Fibroblast of lung (primary cell): Measurements from ENCODE around the gene KLHL29. TPM values are rescaled to one million over a fixed set of nuclear protein-coding genes. Genes with fewer than 3 reads are reported as not detected.

Experiments used
- DNase-seq, 2 donors: peaks; one replicate each; pipeline versions ENCODE4 v3.0.0 to v3.0.0-alpha.2; 2010; ENCODE audit warnings: low read depth in 2 of 2
- H2AFZ ChIP-seq: 2 replicates; pipeline ENCODE4 v1.5.1; 2012; ENCODE audit warnings: low read length, control low read depth, inconsistent platforms
- H3K27ac ChIP-seq: 2 replicates; pipeline ENCODE4 v1.5.1; 2011; ENCODE audit warnings: low read length, control low read depth; ENCODE audit not compliant: insufficient read depth
- H3K27me3 ChIP-seq: 2 replicates; pipeline ENCODE4 v1.5.1; 2011; ENCODE audit warnings: mild to moderate bottlenecking, low read length; ENCODE audit not compliant: control insufficient read depth, insufficient read depth
- H3K36me3 ChIP-seq: 2 replicates; pipeline ENCODE4 v1.5.1; 2011; ENCODE audit warnings: low read length; ENCODE audit not compliant: control insufficient read depth, insufficient read depth
- H3K4me1 ChIP-seq: 2 replicates; pipeline ENCODE4 v1.5.1; 2011; ENCODE audit warnings: low read length; ENCODE audit not compliant: control insufficient read depth, insufficient read depth; ENCODE audit errors: extremely low read depth
- H3K4me2 ChIP-seq: 2 replicates; pipeline ENCODE4 v1.5.1; 2011; ENCODE audit warnings: low read length, control low read depth; ENCODE audit not compliant: insufficient read depth; ENCODE audit errors: extremely low read depth
- H3K4me3 ChIP-seq, 4 experiments: fragments of 200-600 bp in 1 of 4; sonication (generic) in 1 of 4; replicated peaks in 1 of 4; 2 replicates each; pipeline ENCODE4 v1.5.1; 2011 to 2016; ENCODE audit warnings: low read length in 4 of 4, low read depth in 3 of 4, mild to moderate bottlenecking in 3 of 4, control low read depth in 2 of 4, inconsistent platforms in 1 of 4, mixed read lengths in 1 of 4; ENCODE audit not compliant: insufficient read depth in 1 of 4; ENCODE audit errors: control extremely low read depth in 1 of 4
- H3K79me2 ChIP-seq: 2 replicates; pipeline ENCODE4 v1.5.1; 2012; ENCODE audit warnings: mild to moderate bottlenecking, low read length, inconsistent platforms; ENCODE audit not compliant: control insufficient read depth, insufficient read depth
- H3K9ac ChIP-seq: 2 replicates; pipeline ENCODE4 v1.5.1; 2011; ENCODE audit warnings: mild to moderate bottlenecking, low read length, control low read depth; ENCODE audit not compliant: insufficient read depth
- H3K9me3 ChIP-seq: 2 replicates; pipeline ENCODE4 v1.5.1; 2012; ENCODE audit warnings: low read depth, low read length; ENCODE audit not compliant: control insufficient read depth, insufficient read depth
- H4K20me1 ChIP-seq: 2 replicates; pipeline ENCODE4 v1.5.1; 2011; ENCODE audit warnings: low read length; ENCODE audit not compliant: control insufficient read depth, insufficient read depth; ENCODE audit errors: extremely low read depth
- EZH2 ChIP-seq: IDR thresholded peaks from 2 replicates; pipeline ENCODE4 v1.5.1; 2012; ENCODE audit warnings: low read length, control low read depth, mild to moderate bottlenecking; ENCODE audit errors: missing control alignments
- polyA plus RNA-seq, 2 donors: library from polyadenylated mRNA; depleted of rRNA in 1 of 2; stranded (reverse) in 1 of 2; unstranded in 1 of 2; fragments of >200 nt; gene quantifications; 2 replicates each; pipeline ENCODE4 v1.2.1, GENCODE V29; 2011 to 2012; ENCODE audit warnings: missing spikeins in 1 of 2
- total RNA-seq: library from RNA; depleted of rRNA; stranded (reverse); fragments of >200 nt; gene quantifications from 2 replicates; pipeline ENCODE4 v1.2.1, GENCODE V29; 2014
- TF ChIP-seq, protein P1 (sequence below), 2 donors: IDR thresholded peaks in 1 of 2; conservative IDR thresholded peaks in 1 of 2; 1 replicate in 1 of 2; 2 replicates in 1 of 2; pipeline ENCODE4 v1.5.1; 2011 to 2012; ENCODE audit warnings: low read length in 2 of 2, control low read depth in 1 of 2, inconsistent platforms in 1 of 2, low read depth in 1 of 2, mild to moderate bottlenecking in 1 of 2

The KLHL29 gene
- total and polyA plus RNA-seq, 2 donors (not counting 1 experiment from before 2014, with no cell fraction given) = 7.1 to 7.9 TPM

DNA sequence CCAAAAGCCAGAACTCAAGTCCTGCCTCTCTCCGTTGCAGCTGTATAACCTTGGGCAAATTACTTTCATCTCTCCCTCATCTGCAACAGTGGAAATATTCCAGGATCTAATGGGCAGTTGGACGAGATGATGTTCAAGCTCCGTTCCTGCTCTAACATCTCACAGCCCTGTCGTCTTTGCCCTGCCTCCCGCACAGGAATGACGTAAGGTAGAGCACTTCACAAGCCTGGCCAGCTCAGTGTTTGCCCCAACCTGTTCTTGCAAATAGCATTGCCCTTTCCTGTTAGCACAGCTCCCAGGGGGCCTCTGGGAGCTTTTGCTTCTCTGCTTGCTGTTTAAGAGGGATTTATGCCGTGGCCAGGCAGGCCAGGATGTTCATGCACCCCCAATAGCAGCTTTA is 107.9 kb downstream of the KLHL29 start:
- Histone ChIP-seq H3K36me3 (no peaks in the 10 kb centered on the region), H3K4me3 (no peak overlapping the region), H3K4me1 (no peaks in the 10 kb centered on the region), H3K79me2 (no peaks in the 10 kb centered on the region), H3K27me3 (no peaks in the 10 kb centered on the region), H3K4me2 (no peak overlapping the region), H3K27ac (no peak overlapping the region), H2AFZ (no peak overlapping the region), H3K9me3 (no peaks in the 10 kb centered on the region), H4K20me1 (no peaks in the 10 kb centered on the region), H3K9ac (no peak overlapping the region)
- no peak for TF ChIP-seq EZH2
- TF ChIP-seq, protein P1, sequence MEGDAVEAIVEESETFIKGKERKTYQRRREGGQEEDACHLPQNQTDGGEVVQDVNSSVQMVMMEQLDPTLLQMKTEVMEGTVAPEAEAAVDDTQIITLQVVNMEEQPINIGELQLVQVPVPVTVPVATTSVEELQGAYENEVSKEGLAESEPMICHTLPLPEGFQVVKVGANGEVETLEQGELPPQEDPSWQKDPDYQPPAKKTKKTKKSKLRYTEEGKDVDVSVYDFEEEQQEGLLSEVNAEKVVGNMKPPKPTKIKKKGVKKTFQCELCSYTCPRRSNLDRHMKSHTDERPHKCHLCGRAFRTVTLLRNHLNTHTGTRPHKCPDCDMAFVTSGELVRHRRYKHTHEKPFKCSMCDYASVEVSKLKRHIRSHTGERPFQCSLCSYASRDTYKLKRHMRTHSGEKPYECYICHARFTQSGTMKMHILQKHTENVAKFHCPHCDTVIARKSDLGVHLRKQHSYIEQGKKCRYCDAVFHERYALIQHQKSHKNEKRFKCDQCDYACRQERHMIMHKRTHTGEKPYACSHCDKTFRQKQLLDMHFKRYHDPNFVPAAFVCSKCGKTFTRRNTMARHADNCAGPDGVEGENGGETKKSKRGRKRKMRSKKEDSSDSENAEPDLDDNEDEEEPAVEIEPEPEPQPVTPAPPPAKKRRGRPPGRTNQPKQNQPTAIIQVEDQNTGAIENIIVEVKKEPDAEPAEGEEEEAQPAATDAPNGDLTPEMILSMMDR (conservative IDR thresholded peaks at IDR 0.05 in 1 of 2, IDR thresholded peaks at IDR 0.05 in 1 of 2; ENCODE audit: low read depth in 1 of 2, low read length in 2 of 2) = no peak
- DNase-seq = no peak

DNA sequence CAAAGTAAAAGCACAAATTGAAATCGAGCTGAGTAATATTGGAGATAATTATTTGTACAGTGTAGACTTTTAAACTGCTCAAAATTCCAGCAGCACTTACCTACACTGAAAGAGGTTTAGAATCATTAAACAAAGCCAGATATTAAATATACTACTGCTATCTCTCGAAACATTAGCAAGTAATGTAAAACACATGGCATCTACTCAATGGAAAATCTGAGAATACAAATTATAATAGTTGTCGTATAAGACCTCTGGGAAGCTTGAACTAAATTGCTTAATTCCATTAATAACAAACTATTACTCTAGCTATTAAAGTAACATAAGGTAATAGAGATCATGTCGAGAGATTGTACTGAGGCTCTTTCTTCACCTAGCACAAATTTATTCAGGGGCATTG is 108.9 kb downstream of the KLHL29 start:
- Histone ChIP-seq H3K9me3 (no peaks in the 10 kb centered on the region), H3K9ac (no peak overlapping the region), H3K27me3 (no peaks in the 10 kb centered on the region), H4K20me1 (no peaks in the 10 kb centered on the region), H3K4me2 (no peak overlapping the region), H3K36me3 (no peaks in the 10 kb centered on the region), H3K4me1 (no peaks in the 10 kb centered on the region), H3K79me2 (no peaks in the 10 kb centered on the region), H2AFZ (no peak overlapping the region), H3K4me3 (no peak overlapping the region), H3K27ac (no peak overlapping the region)
- TF ChIP-seq, protein P1 (conservative IDR thresholded peaks at IDR 0.05 in 1 of 2, IDR thresholded peaks at IDR 0.05 in 1 of 2; ENCODE audit: low read depth in 1 of 2, low read length in 2 of 2) = no peak
- TF ChIP-seq EZH2 = no peak
- DNase-seq = no peak

DNA sequence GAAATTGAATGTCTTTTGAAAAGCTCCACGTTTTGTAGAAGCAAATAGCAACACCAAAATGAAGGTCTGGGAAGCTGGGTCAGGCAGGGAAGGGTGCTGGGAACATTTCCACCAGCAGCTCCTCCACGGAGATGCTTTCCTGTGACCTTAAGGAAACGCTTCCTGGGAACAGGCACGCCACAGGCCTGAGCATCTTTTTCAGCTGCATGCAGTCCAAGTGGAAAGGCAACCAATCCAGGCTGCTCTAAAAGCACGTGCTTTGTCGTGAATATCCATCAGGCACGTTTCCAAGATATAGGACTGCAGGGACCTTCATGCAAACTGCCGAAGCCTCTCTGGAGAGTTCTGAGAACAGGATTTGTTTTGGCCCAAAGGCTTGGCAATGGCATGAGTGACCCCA is 109.3 kb downstream of the KLHL29 start:
- Histone ChIP-seq H3K79me2 (no peaks in the 10 kb centered on the region), H3K4me3 (no peak overlapping the region), H4K20me1 (no peaks in the 10 kb centered on the region), H2AFZ (no peak overlapping the region), H3K27ac (no peak overlapping the region), H3K27me3 (no peaks in the 10 kb centered on the region), H3K4me2 (no peak overlapping the region), H3K4me1 (no peaks in the 10 kb centered on the region), H3K9me3 (no peaks in the 10 kb centered on the region), H3K9ac (no peak overlapping the region), H3K36me3 (no peaks in the 10 kb centered on the region)
- no peak for DNase-seq
- TF ChIP-seq, protein P1 (conservative IDR thresholded peaks at IDR 0.05 in 1 of 2, IDR thresholded peaks at IDR 0.05 in 1 of 2; ENCODE audit: low read depth in 1 of 2, low read length in 2 of 2) = no peak
- TF ChIP-seq EZH2 = no peak
